GM19193 (cell line): Measurements from ENCODE around the gene RELA.
A peak's percentile ranks its signal among the peaks of the same experiment; 100 is the strongest.

Experiments used
- POLR2A ChIP-seq: IDR thresholded peaks from 4 replicates; pipeline ENCODE4 v1.6.1; 2011; ENCODE audit not compliant: insufficient read depth, insufficient read length; ENCODE audit errors: extremely low read depth

The RELA gene

DNA sequence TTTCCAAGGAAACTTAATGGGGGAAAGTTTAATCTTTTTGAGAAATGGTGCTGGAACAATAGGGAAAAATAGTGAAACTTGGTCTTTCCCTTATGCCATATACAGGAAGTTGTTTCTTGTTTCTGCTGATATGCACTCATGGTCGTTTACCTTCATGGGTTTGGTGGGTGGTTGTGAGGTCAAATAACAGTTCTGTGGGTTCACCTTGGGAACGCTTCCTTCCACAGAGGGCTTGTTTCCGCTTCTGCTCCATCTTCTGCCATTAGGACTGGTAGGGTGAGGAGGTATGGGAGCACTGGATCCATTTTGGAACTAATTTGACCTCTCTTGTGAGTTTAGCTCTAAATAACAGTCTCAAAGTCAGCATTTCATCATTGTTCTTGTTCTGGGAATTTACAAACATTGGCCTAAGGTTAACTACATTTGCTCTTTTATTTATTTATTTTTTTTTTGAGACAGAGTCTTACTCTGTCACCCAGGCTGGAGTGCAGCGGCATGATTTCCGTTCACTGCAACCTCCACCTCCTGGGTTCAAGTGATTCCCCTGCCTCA is 17.6 kb upstream of the RELA start:
- TF ChIP-seq POLR2A = no peak

DNA sequence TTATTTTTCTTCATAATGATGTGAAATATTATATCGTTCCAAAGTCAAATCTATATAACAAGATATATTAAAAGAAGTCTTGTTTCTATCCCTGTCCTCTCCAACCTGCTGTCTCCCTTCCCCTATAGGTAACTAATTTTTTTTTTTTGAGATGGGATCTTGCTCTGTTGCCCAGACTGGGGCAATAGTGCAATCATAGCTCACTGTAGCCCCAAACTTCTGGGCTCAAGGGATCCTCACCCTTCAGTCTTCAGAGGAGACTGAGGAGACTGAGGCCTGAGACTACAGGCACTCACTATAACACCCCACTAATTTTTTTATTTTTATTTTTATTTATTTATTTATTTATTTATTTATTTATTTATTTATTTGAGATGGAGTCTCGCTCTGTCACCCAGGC is 10.3 kb upstream of the RELA start:
- TF ChIP-seq POLR2A = no peak

DNA sequence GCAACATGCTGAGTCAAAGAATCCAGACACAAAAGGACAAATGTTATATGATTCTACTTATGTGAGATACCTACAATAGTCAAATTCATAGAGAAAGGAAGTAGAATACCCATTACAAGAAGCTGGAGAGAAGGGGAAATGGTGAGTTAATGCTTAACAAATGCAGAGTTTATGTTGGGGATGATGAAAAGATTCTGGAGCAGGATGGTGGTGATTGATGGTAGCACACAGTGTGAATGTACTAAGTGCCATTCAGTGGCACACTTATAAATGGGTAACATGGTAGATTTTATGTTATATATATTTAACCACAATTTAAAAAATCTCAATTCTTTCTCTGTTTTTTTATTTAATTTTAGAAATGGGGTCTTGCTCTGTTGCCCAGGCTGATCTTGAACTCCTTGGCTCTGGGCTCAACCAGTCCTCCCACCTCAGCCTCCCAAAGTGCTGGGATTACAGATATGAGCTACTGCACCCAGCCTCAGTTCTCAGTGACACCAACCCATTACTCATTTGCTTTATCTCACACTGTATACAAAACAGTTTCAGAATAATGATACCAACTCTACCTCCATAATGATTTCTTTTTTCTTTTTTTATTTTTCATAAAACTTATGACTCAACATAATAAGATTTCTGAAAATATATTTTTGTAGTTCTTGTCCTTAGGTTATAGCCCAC is 9.6 kb upstream of the RELA start:
- no peak for TF ChIP-seq POLR2A

DNA sequence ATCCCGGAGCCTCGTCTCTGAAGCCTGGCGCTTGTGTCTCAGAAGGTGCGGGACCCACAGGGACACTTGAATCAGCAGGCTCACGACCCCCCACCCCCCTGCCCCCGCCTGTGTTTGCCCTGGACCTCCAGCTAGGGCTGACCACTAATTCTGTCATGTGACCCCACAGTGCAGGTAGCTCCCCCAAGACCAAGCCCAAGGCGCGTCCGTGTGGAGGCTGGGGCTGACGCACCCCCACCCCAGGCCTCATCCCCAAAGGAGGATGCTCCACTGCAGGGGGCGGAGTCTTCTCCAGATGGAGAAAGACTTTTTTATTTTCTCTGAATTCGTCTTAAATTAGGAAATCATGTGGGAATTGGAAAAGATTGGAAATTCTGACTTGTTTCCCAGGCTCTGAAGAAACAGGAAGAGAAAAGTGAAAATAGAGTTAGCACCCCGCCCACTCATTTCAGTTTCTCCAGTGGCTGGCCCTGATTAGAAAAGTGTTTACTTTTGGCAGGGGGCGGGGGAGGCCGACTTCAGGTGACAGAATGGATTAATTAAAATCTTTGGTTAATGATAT is 1.0 kb upstream of the RELA start:
- TF ChIP-seq POLR2A = no peak

DNA sequence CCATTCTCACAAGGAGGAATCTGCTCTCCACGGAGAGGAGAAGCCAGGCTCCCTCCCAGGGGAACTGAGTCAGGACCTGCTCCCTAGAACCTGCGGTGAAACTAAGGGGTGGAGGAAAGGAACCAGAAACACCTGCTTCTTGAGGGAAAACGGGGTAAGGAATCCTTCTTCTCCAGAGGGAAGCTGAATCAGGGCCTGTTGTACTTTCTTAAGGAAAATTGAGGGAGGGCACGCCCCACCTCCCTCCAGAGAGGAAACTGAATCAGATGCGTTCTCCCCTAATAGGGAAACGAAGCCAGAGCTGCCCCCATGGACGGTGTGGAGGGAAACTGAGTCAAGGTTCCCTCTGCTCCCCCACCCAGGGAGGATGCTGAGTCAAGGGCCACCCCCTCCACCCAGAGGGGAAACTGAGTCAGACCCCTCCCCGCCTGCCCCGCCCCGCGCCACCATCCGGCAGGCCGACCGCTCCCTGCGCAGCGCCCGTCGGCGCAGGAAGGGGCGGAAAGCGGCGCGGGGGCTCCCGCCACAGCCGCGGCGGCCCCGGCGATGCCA is 393 bp downstream of the RELA start:
- no peak for TF ChIP-seq POLR2A

DNA sequence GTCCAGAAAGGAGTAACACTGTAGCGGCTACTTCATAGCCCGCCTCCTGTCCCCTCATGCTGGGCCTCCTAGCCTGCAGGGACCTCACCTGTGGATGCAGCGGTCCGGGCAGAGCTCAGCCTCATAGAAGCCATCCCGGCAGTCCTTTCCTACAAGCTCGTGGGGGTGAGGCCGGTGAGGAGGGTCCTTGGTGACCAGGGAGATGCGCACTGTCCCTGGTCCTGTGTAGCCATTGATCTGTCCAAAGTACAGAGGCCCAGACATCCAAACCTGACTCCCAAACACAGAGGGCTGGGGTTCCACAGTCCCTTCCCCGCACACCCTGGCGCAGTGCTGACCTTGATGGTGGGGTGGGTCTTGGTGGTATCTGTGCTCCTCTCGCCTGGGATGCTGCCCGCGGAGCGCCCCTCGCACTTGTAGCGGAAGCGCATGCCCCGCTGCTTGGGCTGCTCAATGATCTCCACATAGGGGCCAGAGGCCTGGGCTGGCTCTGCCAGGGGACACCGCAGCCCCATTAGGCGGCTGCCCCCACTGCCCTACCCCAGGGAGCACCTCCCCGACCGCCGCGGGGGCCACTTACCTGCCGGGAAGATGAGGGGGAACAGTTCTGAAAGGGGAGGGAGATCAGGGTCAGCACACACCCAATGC is 993 bp downstream of the RELA start:
- no peak for TF ChIP-seq POLR2A

DNA sequence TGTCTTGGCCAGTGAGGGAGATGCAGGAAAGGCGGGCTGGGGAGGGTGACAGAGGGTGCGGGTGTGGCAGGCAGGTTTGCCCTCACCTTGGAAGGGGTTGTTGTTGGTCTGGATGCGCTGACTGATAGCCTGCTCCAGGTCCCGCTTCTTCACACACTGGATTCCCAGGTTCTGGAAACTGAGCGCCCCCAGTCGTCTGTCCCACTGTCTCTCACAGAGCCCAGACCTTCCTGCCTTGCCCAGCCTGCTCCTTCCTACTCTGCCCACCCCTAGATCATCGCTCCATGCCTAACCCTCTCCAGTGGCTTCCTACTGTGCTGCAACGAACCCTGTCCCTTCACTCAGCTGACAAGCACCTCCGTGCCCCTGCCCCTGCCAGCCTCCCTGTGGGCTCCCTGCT is 2.7 kb downstream of the RELA start:
- TF ChIP-seq POLR2A = no peak

DNA sequence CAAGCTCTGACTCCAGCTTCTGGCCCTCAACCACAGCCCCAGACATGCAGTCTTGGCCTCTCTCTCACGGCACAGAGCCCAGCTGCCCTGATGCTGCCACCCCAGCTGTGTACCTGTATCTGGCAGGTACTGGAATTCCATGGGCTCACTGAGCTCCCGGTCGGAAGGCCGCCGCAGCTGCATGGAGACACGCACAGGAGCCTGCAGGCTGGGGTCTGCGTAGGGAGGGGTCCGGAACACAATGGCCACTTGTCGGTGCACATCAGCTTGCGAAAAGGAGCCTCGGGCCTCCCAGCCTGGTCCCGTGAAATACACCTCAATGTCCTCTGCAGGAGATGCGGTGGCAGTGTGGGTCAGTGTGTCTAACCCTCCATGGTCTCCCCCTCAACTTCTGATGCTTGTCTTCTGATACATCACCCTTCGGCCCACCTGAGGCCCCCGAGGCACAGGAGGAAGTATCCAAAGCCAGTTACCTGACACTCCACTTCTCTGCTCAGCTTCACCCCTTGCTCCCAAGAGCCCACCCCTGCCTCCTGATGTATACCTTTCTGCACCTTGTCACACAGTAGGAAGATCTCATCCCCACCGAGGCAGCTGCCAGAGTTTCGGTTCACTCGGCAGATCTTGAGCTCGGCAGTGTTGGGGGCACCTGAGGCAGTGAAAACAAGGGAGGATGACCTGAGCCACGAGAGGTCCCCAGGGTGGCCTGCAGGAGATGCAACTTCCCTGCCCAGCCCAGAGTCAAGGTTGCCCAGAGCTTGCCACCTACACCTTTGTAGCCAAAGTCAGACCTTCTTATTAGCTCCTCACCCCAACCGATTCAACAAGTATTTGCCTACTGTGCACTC is 4.3 kb downstream of the RELA start:
- TF ChIP-seq POLR2A = no peak

DNA sequence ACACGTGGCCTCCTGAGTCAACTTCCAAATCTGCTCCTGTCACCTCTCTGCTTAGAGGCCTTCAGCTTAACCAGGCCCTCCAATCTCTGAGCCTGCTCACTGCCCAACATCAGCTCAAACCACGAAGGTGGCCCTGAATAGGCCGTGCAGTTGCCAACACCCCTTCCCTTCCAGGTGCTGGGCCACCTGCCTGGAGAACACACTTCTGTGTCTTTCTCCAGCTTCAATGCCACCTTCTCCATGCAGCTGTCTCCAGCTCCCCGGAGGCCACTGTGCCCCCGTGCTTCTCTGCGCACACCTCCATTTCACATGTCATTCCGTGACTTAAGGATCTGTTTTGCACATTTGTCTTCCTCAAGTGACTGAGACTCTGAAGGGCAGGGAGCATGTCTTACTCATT is 5.3 kb downstream of the RELA start:
- no peak for TF ChIP-seq POLR2A

DNA sequence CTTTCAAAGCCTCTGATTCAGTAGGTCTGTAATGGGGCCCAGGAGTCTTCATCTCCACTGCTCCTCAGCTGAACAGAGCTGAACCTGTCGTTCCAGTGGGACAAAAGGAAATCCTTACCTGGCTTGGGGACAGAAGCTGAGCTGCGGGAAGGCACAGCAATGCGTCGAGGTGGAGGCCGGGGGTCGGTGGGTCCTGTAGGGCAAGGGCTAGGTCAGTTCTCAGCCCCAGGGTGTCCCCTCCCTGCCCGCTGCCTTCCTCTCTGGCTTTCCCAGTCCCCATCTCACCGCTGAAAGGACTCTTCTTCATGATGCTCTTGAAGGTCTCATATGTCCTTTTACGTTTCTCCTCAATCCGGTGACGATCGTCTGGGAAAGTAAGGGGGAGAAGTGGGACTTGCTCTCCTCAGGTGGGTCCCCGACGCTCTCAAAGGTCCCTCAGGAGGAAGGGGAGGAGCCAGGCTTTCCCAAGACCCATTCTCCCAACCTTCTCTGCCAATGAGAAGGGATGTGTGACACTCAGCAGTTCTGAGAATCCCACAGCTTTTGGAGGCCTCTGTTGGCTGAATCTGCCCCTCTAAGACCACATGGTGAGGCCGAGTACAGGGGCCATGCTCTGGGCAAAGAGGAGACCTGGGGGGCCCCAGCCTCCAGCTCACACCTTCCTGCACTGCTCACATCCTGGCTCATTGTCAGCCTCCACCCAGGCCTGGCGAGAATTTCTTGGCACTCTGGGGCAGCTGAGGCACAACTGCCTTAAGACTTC is 7.0 kb downstream of the RELA start:
- TF ChIP-seq POLR2A = no peak

DNA sequence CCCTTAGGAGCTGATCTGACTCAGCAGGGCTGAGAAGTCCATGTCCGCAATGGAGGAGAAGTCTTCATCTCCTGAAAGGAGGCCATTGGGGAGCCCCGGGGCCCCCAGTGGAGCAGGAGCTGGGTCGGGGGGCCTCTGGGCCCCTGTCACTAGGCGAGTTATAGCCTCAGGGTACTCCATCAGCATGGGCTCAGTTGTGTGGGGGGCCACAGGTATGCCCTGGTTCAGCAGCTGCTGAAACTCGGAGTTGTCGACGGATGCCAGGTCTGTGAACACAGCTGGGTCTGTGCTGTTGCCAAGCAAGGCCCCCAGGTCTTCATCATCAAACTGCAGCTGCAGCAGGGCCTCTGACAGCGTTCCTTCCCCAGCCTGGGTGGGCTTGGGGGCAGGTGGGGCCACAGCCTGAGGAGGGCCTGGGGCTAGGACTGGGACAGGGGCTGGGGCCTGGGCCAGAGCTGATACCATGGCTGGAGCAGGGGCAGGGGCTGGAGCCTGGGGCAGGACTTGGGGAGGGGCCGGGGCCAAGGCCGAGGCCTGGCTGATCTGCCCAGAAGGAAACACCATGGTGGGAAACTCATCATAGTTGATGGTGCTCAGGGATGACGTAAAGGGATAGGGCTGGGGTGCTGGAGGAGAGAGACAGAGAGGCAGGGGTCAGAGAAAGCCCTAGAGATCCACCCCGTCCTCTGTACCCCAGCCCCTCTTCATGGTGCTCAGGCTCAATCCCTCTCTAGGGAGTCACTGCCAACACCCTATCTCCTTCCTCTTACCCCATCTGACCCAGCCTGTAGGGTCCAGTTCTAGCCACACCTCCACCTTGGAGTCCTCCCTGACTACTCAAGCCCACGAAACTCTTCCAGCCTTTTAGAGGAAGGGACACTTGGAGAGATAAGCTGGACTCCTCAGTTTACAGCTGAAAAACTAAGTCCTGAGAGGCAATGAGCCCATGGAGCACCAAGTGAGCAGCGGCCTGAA is 8.1 kb downstream of the RELA start:
- peak; percentile 14 for TF ChIP-seq POLR2A

DNA sequence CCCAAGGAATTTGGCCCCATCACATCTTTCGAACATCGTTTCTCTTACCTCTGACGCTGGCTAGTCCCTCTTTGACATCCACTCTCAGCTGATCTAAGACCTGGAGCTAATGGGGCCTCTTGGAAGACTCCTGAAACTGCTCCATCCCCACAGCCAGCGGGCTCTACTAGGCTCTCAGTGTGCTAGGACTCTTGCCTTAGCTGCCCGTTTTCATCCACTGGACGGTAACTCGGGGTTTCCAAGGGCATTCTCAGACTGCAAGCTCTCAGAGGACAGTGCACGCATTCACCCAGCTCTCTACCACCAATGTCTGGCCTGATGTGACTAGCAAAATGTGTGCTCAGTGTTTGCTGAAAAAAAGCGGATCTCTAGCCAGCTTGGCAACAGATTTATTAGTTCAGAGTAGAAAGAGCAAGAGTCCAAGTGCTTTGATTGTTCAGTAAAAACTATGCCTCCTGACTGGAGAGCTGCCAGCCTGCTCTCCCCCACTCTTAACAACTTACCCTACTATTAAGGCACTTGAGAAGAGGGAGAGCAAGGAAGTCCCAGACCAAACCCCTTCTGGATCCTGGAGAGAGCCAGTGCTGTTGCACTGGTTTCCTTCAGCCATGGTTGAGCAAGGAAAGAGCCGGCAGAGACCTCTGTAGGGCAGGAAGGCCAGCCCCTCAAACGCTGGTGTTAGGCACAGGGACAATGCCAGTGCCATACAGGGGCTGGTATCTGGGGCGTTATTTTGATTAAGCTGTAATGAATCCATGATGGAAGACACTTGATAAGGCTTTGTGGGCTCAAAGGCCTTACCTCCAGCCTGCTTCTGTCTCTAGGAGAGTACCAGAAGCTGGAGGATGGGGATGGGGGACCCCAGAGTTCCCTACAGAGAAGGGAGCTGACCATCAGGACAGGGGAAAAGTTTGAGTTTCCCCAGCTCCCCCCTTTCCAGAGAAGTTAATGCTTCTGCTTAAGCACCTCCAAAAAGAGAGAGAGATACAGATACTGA is 9.2 kb downstream of the RELA start:
- TF ChIP-seq POLR2A = no peak

DNA sequence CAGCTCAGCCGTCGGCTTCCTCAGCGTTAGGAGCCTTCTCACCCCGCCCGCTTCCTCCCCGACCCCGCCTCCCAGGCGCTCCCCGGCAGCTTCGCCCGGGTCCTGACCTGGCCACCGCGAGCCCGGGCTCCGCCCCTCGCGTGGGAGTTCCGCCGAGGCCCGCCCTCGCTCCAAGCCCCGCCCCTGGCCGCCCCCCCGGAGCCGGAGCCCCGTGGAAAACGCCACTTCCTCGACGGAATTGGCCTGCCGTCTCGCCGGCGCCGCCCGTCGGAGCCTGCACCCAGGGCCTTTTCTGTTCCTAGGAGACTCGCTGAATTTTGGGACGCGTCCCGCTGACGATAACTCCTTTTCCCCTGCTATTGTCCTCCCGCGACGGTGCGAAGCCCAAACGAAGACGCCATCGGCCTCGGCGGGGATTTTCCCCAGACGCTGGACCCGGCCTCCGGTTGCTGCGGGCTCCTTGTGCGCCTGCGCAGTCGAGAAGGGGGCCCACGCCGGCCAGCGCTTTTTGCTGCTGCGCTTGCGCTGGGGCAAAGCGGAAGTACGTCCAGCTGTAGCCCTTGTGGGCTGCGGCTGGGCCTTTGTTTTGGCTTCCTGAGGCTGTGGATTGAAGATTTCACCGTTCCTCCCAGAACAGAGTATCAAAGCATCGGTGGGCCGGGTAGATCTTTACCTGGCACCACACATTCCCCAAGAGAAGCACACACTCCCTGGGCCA is 10.0 kb downstream of the RELA start:
- peak; percentile 91 for TF ChIP-seq POLR2A
